IMR-90 (cell line): ENCODE measurements around the gene ELMO1. TPM values are rescaled to one million over a fixed set of nuclear protein-coding genes. Genes with fewer than 3 reads are reported as not detected.

Source experiments
- ATAC-seq: fragments of 200-7000 bp; cut with Tn5 transposase; 2 replicates; pipeline ENCODE4 v1.9.1; 2020; ENCODE audit warnings: low read depth, mild to moderate bottlenecking, moderate library complexity
- BruUV-seq: library from RNA; stranded (reverse); fragments of 400-500 nt; replicated peaks from 2 replicates; lab custom pipeline; 2021; lab: Mats Ljungman, UMichigan
- CTCF ChIA-PET: fragments of 300-600 bp; formaldehyde crosslinking; extraction: SDS; loops from one replicate; lab custom pipeline; 2021; ENCODE audit warnings: antibody characterized with exemption; lab: Yijun Ruan, JAX
- POLR2A ChIA-PET: fragments of 300-600 bp; sonication (Branson Sonifier 250); formaldehyde crosslinking; loops from one replicate; lab custom pipeline; 2022; ENCODE audit warnings: antibody characterized with exemption; ENCODE audit not compliant: unreplicated experiment; lab: Charles Lee
- DNase-seq: peaks from one replicate; pipeline ENCODE4 v3.0.0; 2013
- H2AFZ ChIP-seq: replicated peaks from 2 replicates; pipeline ENCODE3; 2013; ENCODE audit warnings: low read length, mild to moderate bottlenecking; ENCODE audit not compliant: poor library complexity
- H2AK5ac ChIP-seq: 2 replicates; pipeline ENCODE4 v1.6.1; 2013; ENCODE audit warnings: low read depth, low read length, inconsistent platforms
- H2AK9ac ChIP-seq: replicated peaks from 2 replicates; pipeline ENCODE3; 2013; ENCODE audit warnings: mild to moderate bottlenecking, low read depth, low read length, moderate library complexity; ENCODE audit not compliant: poor library complexity
- H2BK120ac ChIP-seq: 2 replicates; pipeline ENCODE4 v1.6.1; 2013; ENCODE audit warnings: low read depth, low read length, inconsistent platforms
- H2BK15ac ChIP-seq: 3 replicates; pipeline ENCODE4 v1.6.1; 2013; ENCODE audit warnings: low read depth, low read length, inconsistent platforms
- H2BK20ac ChIP-seq: 2 replicates; pipeline ENCODE4 v1.6.1; 2013; ENCODE audit warnings: low read depth, mild to moderate bottlenecking, inconsistent platforms, low read length, moderate library complexity
- H2BK5ac ChIP-seq: 2 replicates; pipeline ENCODE4 v1.6.1; 2013; ENCODE audit warnings: mild to moderate bottlenecking, low read depth, low read length, inconsistent platforms; ENCODE audit not compliant: poor library complexity, severe bottlenecking
- H3K14ac ChIP-seq: replicated peaks from 2 replicates; pipeline ENCODE4 v1.6.1; 2013; ENCODE audit warnings: low read depth, low read length, inconsistent platforms
- H3K18ac ChIP-seq: 2 replicates; pipeline ENCODE4 v1.6.1; 2013; ENCODE audit warnings: low read depth, low read length, control low read depth
- H3K23ac ChIP-seq: 2 replicates; pipeline ENCODE4 v1.6.1; 2013; ENCODE audit warnings: low read depth, low read length, inconsistent platforms
- H3K27ac ChIP-seq: 2 replicates; pipeline ENCODE4 v1.5.1; 2013; ENCODE audit warnings: mild to moderate bottlenecking, control low read depth, low read length; ENCODE audit not compliant: insufficient read depth
- H3K27me3 ChIP-seq: 2 replicates; pipeline ENCODE4 v1.6.1; 2013; ENCODE audit warnings: low read length; ENCODE audit not compliant: control insufficient read depth, insufficient read depth
- H3K36me3 ChIP-seq: 2 replicates; pipeline ENCODE4 v1.6.1; 2013; ENCODE audit warnings: low read length, mixed read lengths; ENCODE audit not compliant: control insufficient read depth, insufficient read depth
- H3K4ac ChIP-seq: 2 replicates; pipeline ENCODE4 v1.6.1; 2013; ENCODE audit warnings: low read depth, low read length, inconsistent platforms
- H3K4me1 ChIP-seq: 2 replicates; pipeline ENCODE4 v1.6.1; 2013; ENCODE audit warnings: low read length, mixed read lengths; ENCODE audit not compliant: control insufficient read depth, insufficient read depth
- H3K4me2 ChIP-seq: 2 replicates; pipeline ENCODE4 v1.6.1; 2013; ENCODE audit warnings: low read depth, mild to moderate bottlenecking, control low read depth, low read length, moderate library complexity
- H3K4me3 ChIP-seq: 2 replicates; pipeline ENCODE4 v1.5.1; 2013; ENCODE audit warnings: low read depth, mild to moderate bottlenecking, control low read depth, low read length, moderate library complexity; ENCODE audit not compliant: insufficient read depth
- H3K56ac ChIP-seq: 2 replicates; pipeline ENCODE4 v1.6.1; 2013; ENCODE audit warnings: low read length, inconsistent platforms; ENCODE audit not compliant: insufficient read depth; ENCODE audit errors: extremely low read depth
- H3K79me1 ChIP-seq, 2 experiments: 2 replicates each; pipeline ENCODE4 v1.6.1; 2013; ENCODE audit warnings: low read length in 2 of 2, inconsistent platforms in 1 of 2, low read depth in 1 of 2
- H3K9ac ChIP-seq: 2 replicates; pipeline ENCODE4 v1.6.1; 2013; ENCODE audit warnings: low read depth, low read length, control low read depth
- H3K9me1 ChIP-seq: 2 replicates; pipeline ENCODE4 v1.6.1; 2013; ENCODE audit warnings: low read length, inconsistent platforms; ENCODE audit not compliant: insufficient read depth
- H3K9me3 ChIP-seq: 2 replicates; pipeline ENCODE4 v1.6.1; 2013; ENCODE audit warnings: low read length; ENCODE audit not compliant: control insufficient read depth, insufficient read depth
- H4K20me1 ChIP-seq: 2 replicates; pipeline ENCODE4 v1.6.1; 2013; ENCODE audit warnings: low read length, inconsistent platforms; ENCODE audit not compliant: insufficient read depth
- H4K5ac ChIP-seq: 2 replicates; pipeline ENCODE4 v1.6.1; 2013; ENCODE audit warnings: mild to moderate bottlenecking, low read depth, low read length, control low read depth
- H4K8ac ChIP-seq, 2 experiments: 2 replicates each; pipeline ENCODE4 v1.6.1; 2013; ENCODE audit warnings: low read depth in 2 of 2, low read length in 2 of 2, control low read depth in 1 of 2, inconsistent platforms in 1 of 2
- H4K91ac ChIP-seq: 2 replicates; pipeline ENCODE4 v1.6.1; 2013; ENCODE audit warnings: low read depth, low read length, inconsistent platforms; ENCODE audit not compliant: insufficient read depth
- CEBPB ChIP-seq: IDR thresholded peaks from 2 replicates; pipeline ENCODE4 v1.6.1; 2012; ENCODE audit warnings: low read depth, low read length, improper control_type of control experiment
- WGBS, 2 experiments: methylation state at CpG; one replicate each; pipeline versions ENCODE4 v1.1.5 to v1.1.7; 2013; ENCODE audit warnings: missing lambda C conversion rate in 2 of 2; ENCODE audit not compliant: insufficient read length in 1 of 2; ENCODE audit errors: extremely low coverage in 2 of 2; 5-methylcytosine and 5-hydroxymethylcytosine counted together
- dilution Hi-C: fragments of 300-500 bp; cut with HindIII; formaldehyde crosslinking; loops from one replicate; pipeline ENCODE4 v1.14.3; 2018; ENCODE audit warnings: low sequenced_read_pairs; ENCODE audit not compliant: unreplicated experiment
- in situ Hi-C: fragments of 300-500 bp; cut with MboI; formaldehyde crosslinking; loops from 3 replicates; pipeline ENCODE4 v1.14.3; 2019; ENCODE audit warnings: low sequenced_read_pairs, inconsistent platforms, mixed read lengths
- intact Hi-C: fragments of 100-400 bp; cut with micrococcal nuclease; formaldehyde crosslinking; loops from 2 replicates; pipeline ENCODE4 v1.10.0; 2022
- polyA plus RNA-seq, 3 experiments: library from polyadenylated mRNA; depleted of rRNA; stranded (reverse); fragments of >200 nt; gene quantifications; 2 replicates each; pipeline ENCODE4 v1.2.3, GENCODE V29; 2012; ENCODE audit warnings: low replicate concordance in 1 of 3
- total RNA-seq: library from RNA; depleted of rRNA; stranded (reverse); fragments of >200 nt; gene quantifications from 2 replicates; pipeline ENCODE4 v1.2.3, GENCODE V29; 2012
- TF ChIP-seq, protein P1 (sequence below): fragments of 150-350 bp; IDR thresholded peaks from 2 replicates; pipeline ENCODE4 v1.6.1; 2016; ENCODE audit warnings: low read depth, mild to moderate bottlenecking, low read length, moderate library complexity, borderline replicate concordance

ELMO1 gene
- total and polyA plus RNA-seq, 2 of the 4 experiments (the other 2 are of a cell fraction) = 0.03 TPM; not detected in 1

DNA sequence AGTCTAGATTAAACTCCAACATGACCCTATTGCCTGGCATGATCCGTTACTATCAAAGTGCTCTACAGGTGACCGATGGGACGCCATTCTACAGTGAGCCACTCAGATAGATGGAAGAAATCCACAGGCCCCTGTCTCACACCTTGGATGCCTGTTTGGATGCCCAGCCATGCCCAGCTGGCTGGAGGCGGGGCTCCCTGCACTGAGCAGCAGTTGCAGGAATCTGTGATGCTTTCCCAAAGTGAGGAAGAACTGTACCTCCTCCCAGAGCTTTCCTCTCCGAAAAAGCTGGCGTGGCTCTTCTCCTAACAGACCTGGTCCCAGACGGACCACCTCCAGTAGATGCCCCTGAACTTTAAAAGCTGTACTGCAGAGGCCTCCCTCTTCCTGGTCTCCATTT is 253.3 kb downstream of the ELMO1 start:
- no peak overlapping the region for H2AK9ac ChIP-seq
- ChIA-PET POLR2A (no interaction called here), CTCF (interaction anchor here (0.6 to 1.7 kb wide), 3 partner anchors 10 to 16 kb away, joined by 3 to 6 read pairs (median 3); no protein-coding TSS in a partner anchor)
- DNase-seq (no peak), ATAC-seq (no peak)
- dilution Hi-C loops (no loop called here), in situ Hi-C loops (loop anchor here (10.0 to 25.0 kb wide), 2 partner anchors 508 to 711 kb away; no protein-coding TSS in a partner anchor), intact Hi-C loops (loop anchor here (5.0 kb wide), 1 partner anchor 168 kb away; no protein-coding TSS in a partner anchor)
- TF ChIP-seq, protein P1, sequence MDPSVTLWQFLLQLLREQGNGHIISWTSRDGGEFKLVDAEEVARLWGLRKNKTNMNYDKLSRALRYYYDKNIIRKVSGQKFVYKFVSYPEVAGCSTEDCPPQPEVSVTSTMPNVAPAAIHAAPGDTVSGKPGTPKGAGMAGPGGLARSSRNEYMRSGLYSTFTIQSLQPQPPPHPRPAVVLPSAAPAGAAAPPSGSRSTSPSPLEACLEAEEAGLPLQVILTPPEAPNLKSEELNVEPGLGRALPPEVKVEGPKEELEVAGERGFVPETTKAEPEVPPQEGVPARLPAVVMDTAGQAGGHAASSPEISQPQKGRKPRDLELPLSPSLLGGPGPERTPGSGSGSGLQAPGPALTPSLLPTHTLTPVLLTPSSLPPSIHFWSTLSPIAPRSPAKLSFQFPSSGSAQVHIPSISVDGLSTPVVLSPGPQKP = no peak
- TF ChIP-seq CEBPB = no peak
- no peak overlapping the region for H2BK5ac ChIP-seq
- WGBS, 2 experiments = 86% methylated on average over 5 of the region's 7 CpGs; no CpG with 5 or more reads in 1 of the 2 experiments
- no peak overlapping the region for H2BK20ac ChIP-seq
- H3K4me3 ChIP-seq = no peak overlapping the region
- H4K8ac ChIP-seq = no peak overlapping the region
- no peak overlapping the region for H3K56ac ChIP-seq
- H3K36me3 ChIP-seq = no peaks in the 10 kb centered on the region
- H4K91ac ChIP-seq = no peak overlapping the region
- no peak overlapping the region for H3K14ac ChIP-seq
- H3K18ac ChIP-seq = no peak overlapping the region
- no peak overlapping the region for H3K4ac ChIP-seq
- no peaks in the 10 kb centered on the region for H3K9me3 ChIP-seq
- no TSS peak for BruUV-seq
- no peaks in the 10 kb centered on the region for H3K9me1 ChIP-seq
- no peaks in the 10 kb centered on the region for H3K79me1 ChIP-seq
- H2AK5ac ChIP-seq = no peak overlapping the region
- H3K23ac ChIP-seq = no peak overlapping the region
- H3K4me1 ChIP-seq = no peaks in the 10 kb centered on the region
- H4K5ac ChIP-seq = no peak overlapping the region
- H3K27ac ChIP-seq = no peak overlapping the region
- no peak overlapping the region for H3K9ac ChIP-seq
- H3K4me2 ChIP-seq = no peak overlapping the region
- H4K20me1 ChIP-seq = no peaks in the 10 kb centered on the region
- H2BK120ac ChIP-seq = no peak overlapping the region
- H3K27me3 ChIP-seq = no peaks in the 10 kb centered on the region
- H2AFZ ChIP-seq = no peak overlapping the region
- H2BK15ac ChIP-seq = no peak overlapping the region
